BLaER1 (cell line): Measurements from ENCODE around the gene STAC.

ENCODE experiments used
- H3K27ac ChIP-seq: shearing (Covaris generic); formaldehyde crosslinking; 2 replicates; pipeline ENCODE4 v1.8.1; 2022
- H3K27me3 ChIP-seq: shearing (Covaris generic); formaldehyde crosslinking; 2 replicates; pipeline ENCODE4 v1.8.1; 2022
- H3K36me3 ChIP-seq: shearing (Covaris generic); formaldehyde crosslinking; 2 replicates; pipeline ENCODE4 v1.8.1; 2022
- H3K4me1 ChIP-seq: shearing (Covaris generic); formaldehyde crosslinking; 2 replicates; pipeline ENCODE4 v1.8.1; 2022
- H3K4me2 ChIP-seq: shearing (Covaris generic); formaldehyde crosslinking; 2 replicates; pipeline ENCODE4 v1.8.1; 2022
- H3K4me3 ChIP-seq: shearing (Covaris generic); formaldehyde crosslinking; 2 replicates; pipeline ENCODE4 v1.8.1; 2022
- H3K9ac ChIP-seq: shearing (Covaris generic); formaldehyde crosslinking; 2 replicates; pipeline ENCODE4 v1.8.1; 2022
- H3K9me3 ChIP-seq: shearing (Covaris generic); formaldehyde crosslinking; 2 replicates; pipeline ENCODE4 v1.8.1; 2022
- H4K20me1 ChIP-seq: shearing (Covaris generic); formaldehyde crosslinking; 2 replicates; pipeline ENCODE4 v1.8.1; 2022
- Cebpa-rat ChIP-seq: shearing (Covaris generic); IDR thresholded peaks from 2 replicates; pipeline ENCODE4 v1.8.1; 2022

The STAC gene

GRCh38 chr3:36373084-36373483 is 7.2 kb upstream of the STAC start:
- no peaks in the 10 kb centered on the region for H3K27me3 ChIP-seq
- H3K4me1 ChIP-seq = no peaks in the 10 kb centered on the region
- H4K20me1 ChIP-seq = no peaks in the 10 kb centered on the region
- H3K4me3 ChIP-seq = no peak overlapping the region
- TF ChIP-seq Cebpa-rat = no peak
- no peaks in the 10 kb centered on the region for H3K9me3 ChIP-seq
- H3K9ac ChIP-seq = no peak overlapping the region
- H3K4me2 ChIP-seq = no peak overlapping the region
- no peaks in the 10 kb centered on the region for H3K36me3 ChIP-seq
- H3K27ac ChIP-seq = no peak overlapping the region

- Histone ChIP-seq H3K9me3 (no peaks in the 10 kb centered on the region), H3K4me1 (no peaks in the 10 kb centered on the region), H3K4me2 (no peak overlapping the region), H3K9ac (no peak overlapping the region), H4K20me1 (no peaks in the 10 kb centered on the region), H3K4me3 (no peak overlapping the region), H3K27me3 (no peaks in the 10 kb centered on the region), H3K27ac (no peak overlapping the region), H3K36me3 (no peaks in the 10 kb centered on the region)
- TF ChIP-seq Cebpa-rat = no peak
Measured at GRCh38 chr3:36373666-36374065, 6.6 kb upstream of the STAC start.

DNA sequence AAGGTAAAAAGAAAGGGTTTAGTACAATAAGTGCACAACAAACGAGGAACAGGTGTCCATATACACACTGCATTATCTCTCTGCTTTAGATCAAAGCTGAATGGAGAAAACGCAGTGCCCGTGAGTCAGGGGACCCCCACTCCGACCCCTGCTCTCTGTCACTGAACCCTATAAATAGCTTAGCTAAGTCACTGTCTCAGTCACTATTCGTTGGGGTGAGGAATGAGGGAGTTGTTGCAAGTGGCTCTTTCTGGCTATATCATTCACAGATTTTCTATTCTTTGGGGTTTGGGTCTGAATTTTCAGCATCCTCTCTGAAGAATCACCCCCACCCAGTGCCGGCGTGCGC is 458 bp upstream of the STAC start:
- Histone ChIP-seq H3K4me3 (peak overlapping the region; percentile 66), H3K27me3 (peaks cover 6% of the 10 kb centered on the region; the same call in 1 of the 2 replicates), H3K9ac (no peak overlapping the region), H3K36me3 (no peaks in the 10 kb centered on the region), H3K4me2 (peak overlapping the region; percentile 75), H3K27ac (no peak overlapping the region), H4K20me1 (no peaks in the 10 kb centered on the region), H3K4me1 (peaks cover 7% of the 10 kb centered on the region; the same call in 1 of the 2 replicates), H3K9me3 (no peaks in the 10 kb centered on the region)
- no peak for TF ChIP-seq Cebpa-rat

GRCh38 chr3:36381311-36381956 is 1.1 kb downstream of the STAC start:
- H3K4me1 ChIP-seq = peaks cover 7% of the 10 kb centered on the region; the same call in 1 of the 2 replicates
- H3K9ac ChIP-seq = no peak overlapping the region
- no peaks in the 10 kb centered on the region for H3K9me3 ChIP-seq
- no peaks in the 10 kb centered on the region for H3K36me3 ChIP-seq
- H3K4me2 ChIP-seq = peak overlapping the region; percentile 75
- TF ChIP-seq Cebpa-rat = no peak
- H3K27ac ChIP-seq = no peak overlapping the region
- peak overlapping the region; percentile 66; the same call in 1 of the 2 replicates for H3K4me3 ChIP-seq
- H4K20me1 ChIP-seq = no peaks in the 10 kb centered on the region
- H3K27me3 ChIP-seq = peaks cover 6% of the 10 kb centered on the region; the same call in 1 of the 2 replicates

- Histone ChIP-seq H3K4me1 (peaks cover 6% of the 10 kb centered on the region; the same call in 1 of the 2 replicates), H3K27me3 (no peaks in the 10 kb centered on the region), H4K20me1 (no peaks in the 10 kb centered on the region), H3K9ac (no peak overlapping the region), H3K4me3 (no peak overlapping the region), H3K36me3 (no peaks in the 10 kb centered on the region), H3K9me3 (no peaks in the 10 kb centered on the region), H3K4me2 (peak overlapping the region; percentile 25), H3K27ac (no peak overlapping the region)
- no peak for TF ChIP-seq Cebpa-rat
Measured at GRCh38 chr3:36393563-36393962, 13.3 kb downstream of the STAC start.

- H3K27me3 ChIP-seq = no peaks in the 10 kb centered on the region
- H3K4me3 ChIP-seq = no peak overlapping the region
- no peaks in the 10 kb centered on the region for H3K36me3 ChIP-seq
- H3K9me3 ChIP-seq = no peaks in the 10 kb centered on the region
- H4K20me1 ChIP-seq = no peaks in the 10 kb centered on the region
- H3K4me1 ChIP-seq = peaks cover 6% of the 10 kb centered on the region; the same call in 1 of the 2 replicates
- no peak overlapping the region for H3K9ac ChIP-seq
- TF ChIP-seq Cebpa-rat = no peak
- no peak overlapping the region for H3K4me2 ChIP-seq
- no peak overlapping the region for H3K27ac ChIP-seq
Measured at GRCh38 chr3:36394176-36394575, 13.9 kb downstream of the STAC start.

DNA sequence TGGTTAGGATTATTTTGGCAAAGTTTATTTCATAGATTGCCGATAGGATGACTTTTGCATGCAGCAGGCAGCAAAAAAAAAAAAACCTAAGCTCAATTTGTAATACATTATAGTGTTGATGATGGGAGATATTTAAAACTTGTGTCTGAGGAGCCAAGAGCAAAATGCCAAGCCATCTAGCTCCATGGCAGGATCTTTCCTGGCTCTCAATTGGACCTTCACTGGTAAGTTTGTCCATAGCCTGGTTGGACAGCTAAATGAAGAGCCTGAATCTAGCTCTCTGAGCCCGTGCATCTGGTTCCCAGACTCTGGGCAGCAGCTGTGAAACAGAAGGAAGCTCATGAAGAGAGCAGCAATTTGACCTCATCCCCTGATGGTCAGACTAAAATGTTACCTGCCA is 17.5 kb downstream of the STAC start:
- Histone ChIP-seq H3K9me3 (no peaks in the 10 kb centered on the region), H3K27ac (no peak overlapping the region), H3K4me1 (peaks cover 6% of the 10 kb centered on the region; the same call in 1 of the 2 replicates), H3K36me3 (no peaks in the 10 kb centered on the region), H3K4me2 (no peak overlapping the region), H3K27me3 (no peaks in the 10 kb centered on the region), H3K4me3 (no peak overlapping the region), H4K20me1 (no peaks in the 10 kb centered on the region), H3K9ac (no peak overlapping the region)
- TF ChIP-seq Cebpa-rat = no peak

GRCh38 chr3:36399933-36400332 is 19.6 kb downstream of the STAC start:
- Histone ChIP-seq H3K36me3 (no peaks in the 10 kb centered on the region), H3K4me1 (no peaks in the 10 kb centered on the region), H3K27me3 (no peaks in the 10 kb centered on the region), H3K27ac (no peak overlapping the region), H4K20me1 (no peaks in the 10 kb centered on the region), H3K4me3 (no peak overlapping the region), H3K4me2 (no peak overlapping the region), H3K9me3 (no peaks in the 10 kb centered on the region), H3K9ac (no peak overlapping the region)
- no peak for TF ChIP-seq Cebpa-rat

DNA sequence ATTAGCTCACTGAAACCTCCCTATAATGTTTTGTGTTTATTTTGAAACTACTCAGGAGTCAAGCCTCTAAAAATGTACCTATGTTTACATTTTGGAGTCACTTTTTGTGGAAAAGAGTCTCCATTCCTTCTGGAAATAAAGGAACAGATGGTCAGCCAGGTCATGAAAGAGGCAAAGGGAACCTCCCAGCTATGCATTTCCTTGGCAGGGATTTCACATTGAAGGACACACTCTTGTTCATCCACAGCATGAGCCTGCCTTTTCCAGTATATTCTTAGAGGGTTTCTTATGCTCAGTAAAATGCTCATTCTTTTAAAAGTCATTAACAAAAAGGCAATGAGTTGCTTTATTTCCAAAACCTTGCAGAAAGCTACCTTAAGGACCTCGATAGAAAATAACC is 20.8 kb downstream of the STAC start:
- Histone ChIP-seq H3K9ac (no peak overlapping the region), H3K4me1 (no peaks in the 10 kb centered on the region), H3K27ac (no peak overlapping the region), H3K4me3 (no peak overlapping the region), H3K36me3 (no peaks in the 10 kb centered on the region), H3K9me3 (no peaks in the 10 kb centered on the region), H3K4me2 (no peak overlapping the region), H4K20me1 (no peaks in the 10 kb centered on the region), H3K27me3 (no peaks in the 10 kb centered on the region)
- TF ChIP-seq Cebpa-rat = no peak

GRCh38 chr3:36403661-36404060 is 23.4 kb downstream of the STAC start:
- Histone ChIP-seq H3K4me2 (no peak overlapping the region), H3K4me1 (no peaks in the 10 kb centered on the region), H4K20me1 (no peaks in the 10 kb centered on the region), H3K4me3 (no peak overlapping the region), H3K9ac (no peak overlapping the region), H3K27me3 (no peaks in the 10 kb centered on the region), H3K36me3 (no peaks in the 10 kb centered on the region), H3K9me3 (no peaks in the 10 kb centered on the region), H3K27ac (no peak overlapping the region)
- no peak for TF ChIP-seq Cebpa-rat

GRCh38 chr3:36405190-36405589 is 24.9 kb downstream of the STAC start:
- Histone ChIP-seq H3K4me1 (no peaks in the 10 kb centered on the region), H3K27ac (no peak overlapping the region), H4K20me1 (no peaks in the 10 kb centered on the region), H3K9me3 (no peaks in the 10 kb centered on the region), H3K27me3 (no peaks in the 10 kb centered on the region), H3K4me3 (no peak overlapping the region), H3K4me2 (no peak overlapping the region), H3K9ac (no peak overlapping the region), H3K36me3 (no peaks in the 10 kb centered on the region)
- TF ChIP-seq Cebpa-rat = no peak
